GM23338 (cell line): ENCODE measurements around the gene FREY1. TPM values are rescaled to one million over a fixed set of nuclear protein-coding genes. Genes with fewer than 3 reads are reported as not detected.
"Not testable (repeated sequence)": the region's sequence is repeated elsewhere in the genome, so short reads cannot be mapped to it uniquely, and the experiment has no call there.

Source experiments
- ATAC-seq: fragments of 200-7000 bp; cut with Tn5 transposase; 3 replicates; pipeline ENCODE4 v1.9.1; 2020
- DNase-seq: peaks from one replicate; pipeline ENCODE4 v3.0.0-alpha.2; 2015; ENCODE audit warnings: low spot score
- H2AFZ ChIP-seq: fragments of 200-600 bp; sonication (generic); 2 replicates; pipeline ENCODE4 v1.8.0; 2016; ENCODE audit warnings: antibody characterized with exemption, mild to moderate bottlenecking, moderate library complexity
- H3F3A ChIP-seq: fragments of 200-600 bp; sonication (generic); replicated peaks from 2 replicates; pipeline ENCODE4 v1.8.0; 2017; ENCODE audit warnings: antibody characterized with exemption, mixed run types, low read depth
- H3K27ac ChIP-seq: fragments of 200-600 bp; sonication (generic); 2 replicates; pipeline ENCODE4 v1.6.1; 2016; ENCODE audit warnings: low read depth
- H3K27me3 ChIP-seq: fragments of 200-600 bp; sonication (generic); 2 replicates; pipeline ENCODE4 v1.8.0; 2016; ENCODE audit warnings: mild to moderate bottlenecking, mixed run types, moderate library complexity; ENCODE audit not compliant: insufficient read depth
- H3K36me3 ChIP-seq: fragments of 200-600 bp; sonication (generic); 2 replicates; pipeline ENCODE4 v1.8.0; 2016; ENCODE audit warnings: mild to moderate bottlenecking; ENCODE audit not compliant: insufficient read depth
- H3K4me1 ChIP-seq: fragments of 200-600 bp; sonication (generic); 2 replicates; pipeline ENCODE4 v1.8.0; 2016; ENCODE audit warnings: mild to moderate bottlenecking, moderate library complexity; ENCODE audit not compliant: insufficient read depth
- H3K4me2 ChIP-seq: fragments of 200-600 bp; sonication (generic); 2 replicates; pipeline ENCODE4 v1.7.1; 2017; ENCODE audit warnings: mixed run types
- H3K4me3 ChIP-seq: fragments of 200-600 bp; sonication (generic); 2 replicates; pipeline ENCODE4 v1.6.1; 2016; ENCODE audit warnings: mixed run types
- H3K79me2 ChIP-seq: fragments of 200-600 bp; sonication (generic); replicated peaks from 2 replicates; pipeline ENCODE4 v1.8.0; 2017; ENCODE audit warnings: mild to moderate bottlenecking; ENCODE audit not compliant: insufficient read depth
- H3K9me2 ChIP-seq: fragments of 200-600 bp; sonication (generic); 2 replicates; pipeline ENCODE4 v1.8.0; 2017; ENCODE audit not compliant: insufficient read depth
- H4K20me1 ChIP-seq: fragments of 200-600 bp; sonication (generic); replicated peaks from 2 replicates; pipeline ENCODE4 v1.8.0; 2017; ENCODE audit warnings: mild to moderate bottlenecking; ENCODE audit not compliant: insufficient read depth
- H3K27ac Mint-ChIP-seq: 2 replicates; pipeline ENCODE4 v1.8.0; 2020; ENCODE audit warnings: inconsistent platforms, mild to moderate bottlenecking, moderate library complexity, mixed read lengths
- H3K27me3 Mint-ChIP-seq: 3 replicates; pipeline ENCODE4 v1.8.0; 2022; ENCODE audit warnings: low read depth, mild to moderate bottlenecking, moderate library complexity, mixed read lengths, inconsistent platforms; ENCODE audit not compliant: insufficient read depth, poor library complexity
- H3K36me3 Mint-ChIP-seq: 3 replicates; pipeline ENCODE4 v1.8.0; 2021; ENCODE audit warnings: low read depth, mild to moderate bottlenecking, inconsistent platforms, moderate library complexity, mixed read lengths
- H3K4me1 Mint-ChIP-seq: 3 replicates; pipeline ENCODE4 v1.8.0; 2020; ENCODE audit warnings: mild to moderate bottlenecking, inconsistent platforms, mixed read lengths
- H3K4me3 Mint-ChIP-seq: 3 replicates; pipeline ENCODE4 v1.8.0; 2021; ENCODE audit warnings: moderate library complexity, mild to moderate bottlenecking, inconsistent platforms, mixed read lengths
- H3K9me3 Mint-ChIP-seq: 3 replicates; pipeline ENCODE4 v1.8.0; 2020; ENCODE audit warnings: moderate library complexity, mild to moderate bottlenecking, inconsistent platforms, mixed read lengths
- JUNB ChIP-seq: IDR thresholded peaks from one replicate; pipeline ENCODE4 v1.6.1; 2016; ENCODE audit warnings: antibody characterized with exemption; ENCODE audit not compliant: unreplicated experiment
- STAT1 ChIP-seq: IDR thresholded peaks from one replicate; pipeline ENCODE4 v1.6.1; 2016; ENCODE audit warnings: antibody characterized with exemption; ENCODE audit not compliant: unreplicated experiment
- ZNF114 ChIP-seq: fragments of 250-450 bp; sonication (Bioruptor Pico); IDR thresholded peaks from 2 replicates; pipeline ENCODE4 v1.5.0; 2020; ENCODE audit warnings: mild to moderate bottlenecking, moderate library complexity
- polyA plus RNA-seq: library from polyadenylated mRNA; unstranded; fragments of >200 nt; fragmentation: Nextera tagmentation; extraction: Ambion mirVana; gene quantifications from 2 replicates; pipeline ENCODE4 v1.2.1, GENCODE V29; 2016
- total RNA-seq: library from RNA; depleted of rRNA; stranded (reverse); fragments of >200 nt; shearing (Covaris generic); gene quantifications from 2 replicates; pipeline ENCODE4 v1.2.3, GENCODE V29; 2014
- TF ChIP-seq, protein P1 (sequence below): IDR thresholded peaks from one replicate; pipeline ENCODE4 v1.6.1; 2018; ENCODE audit warnings: antibody characterized with exemption; ENCODE audit not compliant: unreplicated experiment
- TF ChIP-seq, protein P2 (sequence below), 2 experiments: fragments of 200-600 bp in 1 of 2; sonication (generic) in 1 of 2; conservative IDR thresholded peaks; 2 replicates each; pipeline versions ENCODE4 v1.5.1 to v1.6.1; 2016 to 2017; ENCODE audit warnings: antibody characterized with exemption in 2 of 2, low read depth in 2 of 2, mild to moderate bottlenecking in 2 of 2, moderate library complexity in 1 of 2
- TF ChIP-seq, protein P3 (sequence below): IDR thresholded peaks from 2 replicates; pipeline ENCODE4 v1.6.1; 2016; ENCODE audit warnings: antibody characterized with exemption

FREY1 gene
- total and polyA plus RNA-seq, 2 experiments from 2014 or later = 1.1 TPM; not detected in 1

DNA sequence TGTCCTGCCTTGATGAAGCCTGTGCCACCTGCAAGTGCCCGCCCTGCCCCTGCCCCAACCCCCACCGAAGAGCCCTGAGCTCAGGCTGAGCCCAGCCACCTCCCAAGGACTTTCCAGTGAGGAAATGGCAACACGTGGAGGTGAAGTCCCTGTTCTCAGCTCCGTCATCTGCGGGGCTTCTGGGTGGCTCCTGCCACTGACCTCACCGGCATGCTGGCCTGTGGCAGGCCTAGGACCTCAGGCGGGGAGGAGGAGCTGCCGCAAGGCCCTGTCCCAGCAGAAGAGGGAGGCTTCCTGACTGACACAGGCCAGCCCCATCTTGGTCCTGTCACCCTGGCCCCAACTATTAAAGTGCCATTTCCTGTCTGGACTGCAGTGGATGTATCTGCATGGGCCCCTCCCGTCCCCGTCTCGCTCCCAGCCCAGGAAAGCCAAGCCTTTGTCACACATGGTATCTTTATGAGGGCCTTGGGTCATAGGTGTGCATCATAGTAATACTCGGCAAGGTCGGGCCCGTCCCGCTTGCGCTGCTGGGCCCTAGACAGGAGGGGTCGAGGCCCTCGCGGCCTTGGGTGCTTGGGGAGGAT is 882 bp downstream of the FREY1 start (continued):
- TF ChIP-seq, protein P1, sequence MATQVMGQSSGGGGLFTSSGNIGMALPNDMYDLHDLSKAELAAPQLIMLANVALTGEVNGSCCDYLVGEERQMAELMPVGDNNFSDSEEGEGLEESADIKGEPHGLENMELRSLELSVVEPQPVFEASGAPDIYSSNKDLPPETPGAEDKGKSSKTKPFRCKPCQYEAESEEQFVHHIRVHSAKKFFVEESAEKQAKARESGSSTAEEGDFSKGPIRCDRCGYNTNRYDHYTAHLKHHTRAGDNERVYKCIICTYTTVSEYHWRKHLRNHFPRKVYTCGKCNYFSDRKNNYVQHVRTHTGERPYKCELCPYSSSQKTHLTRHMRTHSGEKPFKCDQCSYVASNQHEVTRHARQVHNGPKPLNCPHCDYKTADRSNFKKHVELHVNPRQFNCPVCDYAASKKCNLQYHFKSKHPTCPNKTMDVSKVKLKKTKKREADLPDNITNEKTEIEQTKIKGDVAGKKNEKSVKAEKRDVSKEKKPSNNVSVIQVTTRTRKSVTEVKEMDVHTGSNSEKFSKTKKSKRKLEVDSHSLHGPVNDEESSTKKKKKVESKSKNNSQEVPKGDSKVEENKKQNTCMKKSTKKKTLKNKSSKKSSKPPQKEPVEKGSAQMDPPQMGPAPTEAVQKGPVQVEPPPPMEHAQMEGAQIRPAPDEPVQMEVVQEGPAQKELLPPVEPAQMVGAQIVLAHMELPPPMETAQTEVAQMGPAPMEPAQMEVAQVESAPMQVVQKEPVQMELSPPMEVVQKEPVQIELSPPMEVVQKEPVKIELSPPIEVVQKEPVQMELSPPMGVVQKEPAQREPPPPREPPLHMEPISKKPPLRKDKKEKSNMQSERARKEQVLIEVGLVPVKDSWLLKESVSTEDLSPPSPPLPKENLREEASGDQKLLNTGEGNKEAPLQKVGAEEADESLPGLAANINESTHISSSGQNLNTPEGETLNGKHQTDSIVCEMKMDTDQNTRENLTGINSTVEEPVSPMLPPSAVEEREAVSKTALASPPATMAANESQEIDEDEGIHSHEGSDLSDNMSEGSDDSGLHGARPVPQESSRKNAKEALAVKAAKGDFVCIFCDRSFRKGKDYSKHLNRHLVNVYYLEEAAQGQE = no peak
- no peak for TF ChIP-seq ZNF114 (CRISPR knock-in tag)
- no peak for TF ChIP-seq JUNB

DNA sequence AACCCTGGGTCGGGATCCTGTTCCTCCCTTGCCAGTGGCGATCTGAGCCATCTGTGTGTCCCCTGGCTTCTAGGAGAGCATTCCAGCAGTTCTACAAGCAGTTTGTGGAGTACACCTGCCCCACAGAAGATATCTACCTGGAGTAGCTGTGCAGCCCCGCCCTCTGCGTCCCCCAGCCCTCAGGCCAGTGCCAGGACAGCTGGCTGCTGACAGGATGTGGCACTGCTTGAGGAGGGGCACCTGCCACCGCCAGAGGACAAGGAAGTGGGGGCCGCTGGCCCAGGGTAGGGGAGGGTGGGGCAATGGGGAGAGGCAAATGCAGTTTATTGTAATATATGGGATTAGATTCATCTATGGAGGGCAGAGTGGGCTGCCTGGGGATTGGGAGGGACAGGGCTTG is 1.5 kb downstream of the FREY1 start:
- H3K4me1 ChIP-seq, H3K4me2 ChIP-seq, DNase-seq, H3K27ac Mint-ChIP-seq, H3K27ac ChIP-seq, H3K9me2 ChIP-seq, H3K36me3 ChIP-seq, H3K4me3 Mint-ChIP-seq, H3K27me3 ChIP-seq, H4K20me1 ChIP-seq, H3K79me2 ChIP-seq, H3K9me3 Mint-ChIP-seq, ATAC-seq, H2AFZ ChIP-seq, H3F3A ChIP-seq, H3K4me3 ChIP-seq, H3K4me1 Mint-ChIP-seq: not testable (repeated sequence)
- peaks cover 19% of the 10 kb centered on the region for H3K36me3 Mint-ChIP-seq
- H3K27me3 Mint-ChIP-seq = peaks cover 30% of the 10 kb centered on the region

DNA sequence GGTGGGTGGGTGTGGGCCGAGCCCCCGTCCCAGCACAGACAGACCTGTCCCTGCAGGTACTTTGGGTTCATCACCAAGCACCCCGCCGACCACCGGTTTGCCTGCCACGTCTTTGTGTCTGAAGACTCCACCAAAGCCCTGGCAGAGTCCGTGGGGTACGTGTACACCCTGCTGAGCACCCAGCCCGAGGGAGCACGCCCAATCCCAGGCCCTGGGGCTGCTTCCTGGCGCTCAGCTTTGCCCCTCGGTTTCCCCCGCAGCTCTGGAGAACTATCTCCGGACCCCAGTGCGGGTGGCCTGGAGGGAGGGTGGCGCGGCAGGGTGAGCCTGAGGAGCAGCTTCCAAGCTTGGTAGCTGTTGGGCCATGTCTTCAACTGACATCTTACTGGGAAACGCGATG is 2.0 kb downstream of the FREY1 start:
- Mint-ChIP-seq H3K4me1 (peaks cover 8% of the 10 kb centered on the region), H3K27ac (no peak overlapping the region), H3K36me3 (peaks cover 19% of the 10 kb centered on the region), H3K4me3 (no peak overlapping the region), H3K9me3 (no peaks in the 10 kb centered on the region), H3K27me3 (peaks cover 32% of the 10 kb centered on the region)
- H3K27me3 ChIP-seq = peaks cover 3% of the 10 kb centered on the region; the same call in 1 of the 2 replicates
- no peak overlapping the region for H3K4me3 ChIP-seq
- no peaks in the 10 kb centered on the region for H3K36me3 ChIP-seq
- H3F3A ChIP-seq = no peaks in the 10 kb centered on the region
- no peaks in the 10 kb centered on the region; the same call in 1 of the 2 replicates for H3K79me2 ChIP-seq
- ATAC-seq = no peak
- H3K4me2 ChIP-seq = no peak overlapping the region
- no peak overlapping the region for H3K27ac ChIP-seq
- peaks cover 6% of the 10 kb centered on the region; the same call in 1 of the 2 replicates for H3K4me1 ChIP-seq
- DNase-seq = no peak
- peaks cover 3% of the 10 kb centered on the region for H4K20me1 ChIP-seq
- H3K9me2 ChIP-seq = no peaks in the 10 kb centered on the region
- no peak overlapping the region for H2AFZ ChIP-seq
- TF ChIP-seq, protein P2, sequence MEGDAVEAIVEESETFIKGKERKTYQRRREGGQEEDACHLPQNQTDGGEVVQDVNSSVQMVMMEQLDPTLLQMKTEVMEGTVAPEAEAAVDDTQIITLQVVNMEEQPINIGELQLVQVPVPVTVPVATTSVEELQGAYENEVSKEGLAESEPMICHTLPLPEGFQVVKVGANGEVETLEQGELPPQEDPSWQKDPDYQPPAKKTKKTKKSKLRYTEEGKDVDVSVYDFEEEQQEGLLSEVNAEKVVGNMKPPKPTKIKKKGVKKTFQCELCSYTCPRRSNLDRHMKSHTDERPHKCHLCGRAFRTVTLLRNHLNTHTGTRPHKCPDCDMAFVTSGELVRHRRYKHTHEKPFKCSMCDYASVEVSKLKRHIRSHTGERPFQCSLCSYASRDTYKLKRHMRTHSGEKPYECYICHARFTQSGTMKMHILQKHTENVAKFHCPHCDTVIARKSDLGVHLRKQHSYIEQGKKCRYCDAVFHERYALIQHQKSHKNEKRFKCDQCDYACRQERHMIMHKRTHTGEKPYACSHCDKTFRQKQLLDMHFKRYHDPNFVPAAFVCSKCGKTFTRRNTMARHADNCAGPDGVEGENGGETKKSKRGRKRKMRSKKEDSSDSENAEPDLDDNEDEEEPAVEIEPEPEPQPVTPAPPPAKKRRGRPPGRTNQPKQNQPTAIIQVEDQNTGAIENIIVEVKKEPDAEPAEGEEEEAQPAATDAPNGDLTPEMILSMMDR (conservative IDR thresholded peaks at IDR 0.05; ENCODE audit: low read depth in 2 of 2) = no peak
- TF ChIP-seq ZNF114 (CRISPR knock-in tag) (no peak), STAT1 (no peak)
- TF ChIP-seq, protein P3, sequence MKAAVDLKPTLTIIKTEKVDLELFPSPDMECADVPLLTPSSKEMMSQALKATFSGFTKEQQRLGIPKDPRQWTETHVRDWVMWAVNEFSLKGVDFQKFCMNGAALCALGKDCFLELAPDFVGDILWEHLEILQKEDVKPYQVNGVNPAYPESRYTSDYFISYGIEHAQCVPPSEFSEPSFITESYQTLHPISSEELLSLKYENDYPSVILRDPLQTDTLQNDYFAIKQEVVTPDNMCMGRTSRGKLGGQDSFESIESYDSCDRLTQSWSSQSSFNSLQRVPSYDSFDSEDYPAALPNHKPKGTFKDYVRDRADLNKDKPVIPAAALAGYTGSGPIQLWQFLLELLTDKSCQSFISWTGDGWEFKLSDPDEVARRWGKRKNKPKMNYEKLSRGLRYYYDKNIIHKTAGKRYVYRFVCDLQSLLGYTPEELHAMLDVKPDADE = no peak
- TF ChIP-seq, protein P1 = no peak
